ENCODE results near the gene RYR1. TPM values are rescaled to one million over a fixed set of nuclear protein-coding genes. Genes with fewer than 3 reads are reported as not detected.

RYR1 gene
- total RNA-seq, 4 donors from 2014 or later, result 0.54 to 1.6 (median 0.61) TPM

DNA sequence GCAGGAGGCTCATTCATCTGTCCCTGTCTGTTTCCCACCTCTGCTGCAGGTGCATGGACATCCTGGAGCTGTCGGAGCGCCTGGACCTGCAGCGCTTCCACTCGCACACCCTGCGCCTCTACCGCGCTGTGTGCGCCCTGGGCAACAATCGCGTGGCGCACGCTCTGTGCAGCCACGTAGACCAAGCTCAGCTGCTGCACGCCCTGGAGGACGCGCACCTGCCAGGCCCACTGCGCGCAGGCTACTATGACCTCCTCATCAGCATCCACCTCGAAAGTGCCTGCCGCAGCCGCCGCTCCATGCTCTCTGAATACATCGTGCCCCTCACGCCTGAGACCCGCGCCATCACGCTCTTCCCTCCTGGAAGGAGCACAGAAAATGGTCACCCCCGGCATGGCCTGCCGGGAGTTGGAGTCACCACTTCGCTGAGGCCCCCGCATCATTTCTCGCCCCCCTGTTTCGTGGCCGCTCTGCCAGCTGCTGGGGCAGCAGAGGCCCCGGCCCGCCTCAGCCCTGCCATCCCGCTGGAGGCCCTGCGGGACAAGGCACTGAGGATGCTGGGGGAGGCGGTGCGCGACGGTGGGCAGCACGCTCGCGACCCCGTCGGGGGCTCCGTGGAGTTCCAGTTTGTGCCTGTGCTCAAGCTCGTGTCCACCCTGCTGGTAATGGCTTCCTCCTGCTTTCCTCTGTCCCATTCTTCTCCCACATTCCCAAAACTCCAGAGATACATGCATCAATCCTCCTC lies 52.2 kb downstream of the RYR1 start:
- TF ChIP-seq POLR2A (IDR thresholded peaks at IDR 0.05), result no peak
- TF ChIP-seq, protein P1, sequence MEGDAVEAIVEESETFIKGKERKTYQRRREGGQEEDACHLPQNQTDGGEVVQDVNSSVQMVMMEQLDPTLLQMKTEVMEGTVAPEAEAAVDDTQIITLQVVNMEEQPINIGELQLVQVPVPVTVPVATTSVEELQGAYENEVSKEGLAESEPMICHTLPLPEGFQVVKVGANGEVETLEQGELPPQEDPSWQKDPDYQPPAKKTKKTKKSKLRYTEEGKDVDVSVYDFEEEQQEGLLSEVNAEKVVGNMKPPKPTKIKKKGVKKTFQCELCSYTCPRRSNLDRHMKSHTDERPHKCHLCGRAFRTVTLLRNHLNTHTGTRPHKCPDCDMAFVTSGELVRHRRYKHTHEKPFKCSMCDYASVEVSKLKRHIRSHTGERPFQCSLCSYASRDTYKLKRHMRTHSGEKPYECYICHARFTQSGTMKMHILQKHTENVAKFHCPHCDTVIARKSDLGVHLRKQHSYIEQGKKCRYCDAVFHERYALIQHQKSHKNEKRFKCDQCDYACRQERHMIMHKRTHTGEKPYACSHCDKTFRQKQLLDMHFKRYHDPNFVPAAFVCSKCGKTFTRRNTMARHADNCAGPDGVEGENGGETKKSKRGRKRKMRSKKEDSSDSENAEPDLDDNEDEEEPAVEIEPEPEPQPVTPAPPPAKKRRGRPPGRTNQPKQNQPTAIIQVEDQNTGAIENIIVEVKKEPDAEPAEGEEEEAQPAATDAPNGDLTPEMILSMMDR (IDR thresholded peaks at IDR 0.05), result no peak
- no peaks in the 10 kb centered on the region for H3K27me3 ChIP-seq
- intact Hi-C loops (cut with DNase I), result no loop called here
- no peak for DNase-seq
- H3K9me3 ChIP-seq, result no peaks in the 10 kb centered on the region
- H3K4me1 ChIP-seq, result no peaks in the 10 kb centered on the region
- WGBS, 2 donors, result 93% methylated on average over 47 of the region's 49 CpGs
- no peak overlapping the region for H3K27ac ChIP-seq
- H3K36me3 ChIP-seq, result no peaks in the 10 kb centered on the region
- H3K4me3 ChIP-seq (replicated peaks in 1 of 3), result no peak overlapping the region

GRCh38 chr19:38486731-38487336 lies 53.3 kb downstream of the RYR1 start:
- no peak for TF ChIP-seq POLR2A (IDR thresholded peaks at IDR 0.05)
- TF ChIP-seq, protein P1 (IDR thresholded peaks at IDR 0.05), result no peak
- Histone ChIP-seq H3K36me3 (no peaks in the 10 kb centered on the region), H3K9me3 (no peaks in the 10 kb centered on the region), H3K27me3 (no peaks in the 10 kb centered on the region), H3K27ac (no peak overlapping the region), H3K4me3 (replicated peaks in 1 of 3) (no peak overlapping the region), H3K4me1 (no peaks in the 10 kb centered on the region)
- WGBS, 2 donors, result 95% methylated on average over 6 of the region's 6 CpGs
- intact Hi-C loops (cut with DNase I), result no loop called here
- no peak for DNase-seq

DNA sequence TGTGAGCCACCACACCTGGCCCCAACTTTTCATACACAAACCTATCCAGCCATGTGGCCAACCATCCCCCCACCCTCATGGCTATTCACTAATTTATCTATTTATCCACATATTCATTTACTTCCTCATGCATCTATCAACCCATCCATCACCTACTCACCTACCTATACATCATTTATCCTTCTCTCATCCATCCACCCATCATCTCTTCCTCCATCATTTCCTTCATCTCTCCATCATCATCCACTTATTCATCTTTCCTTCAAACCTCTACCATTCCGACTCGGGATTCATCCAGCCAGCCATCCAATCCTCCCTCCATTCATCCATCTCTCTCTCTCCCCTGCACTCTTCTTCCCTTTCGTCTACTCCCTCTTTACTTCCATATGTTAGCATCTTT lies 54.6 kb downstream of the RYR1 start:
- Histone ChIP-seq H3K4me1 (no peaks in the 10 kb centered on the region), H3K27ac (no peak overlapping the region), H3K4me3 (replicated peaks in 1 of 3) (no peak overlapping the region), H3K9me3 (no peaks in the 10 kb centered on the region), H3K36me3 (no peaks in the 10 kb centered on the region), H3K27me3 (no peaks in the 10 kb centered on the region)
- intact Hi-C loops (cut with DNase I), result no loop called here
- TF ChIP-seq, protein P1 (IDR thresholded peaks at IDR 0.05), result no peak
- no peak for TF ChIP-seq POLR2A (IDR thresholded peaks at IDR 0.05)
- DNase-seq, result no peak
- 91 to 92% methylated on average over 3 of the region's 3 CpGs for WGBS, 2 donors

DNA sequence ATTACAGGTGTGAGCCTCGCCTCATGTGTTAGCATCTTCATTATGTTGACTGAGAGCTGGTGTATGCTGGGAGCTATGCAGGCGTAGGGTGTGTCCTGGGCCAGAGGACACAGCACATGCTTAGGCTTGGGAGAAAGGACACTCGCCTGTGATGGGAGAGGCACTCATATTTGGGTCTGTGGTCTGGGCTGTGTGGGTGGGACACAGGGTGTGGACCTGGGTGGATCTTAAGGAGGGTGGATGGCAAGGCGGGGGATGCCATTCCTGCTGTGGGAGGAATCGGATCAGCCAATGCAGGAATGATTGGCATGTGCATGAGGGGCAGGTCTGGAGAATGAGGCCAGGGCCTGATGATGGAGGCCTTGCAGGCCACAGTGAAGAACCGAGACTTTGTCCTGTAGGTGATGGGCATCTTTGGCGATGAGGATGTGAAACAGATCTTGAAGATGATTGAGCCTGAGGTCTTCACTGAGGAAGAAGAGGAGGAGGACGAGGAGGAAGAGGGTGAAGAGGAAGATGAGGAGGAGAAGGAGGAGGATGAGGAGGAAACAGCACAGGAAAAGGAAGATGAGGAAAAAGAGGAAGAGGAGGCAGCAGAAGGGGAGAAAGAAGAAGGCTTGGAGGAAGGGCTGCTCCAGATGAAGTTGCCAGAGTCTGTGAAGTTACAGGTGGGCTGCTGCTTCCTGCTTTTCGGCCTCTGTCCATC lies 55.4 kb downstream of the RYR1 start:
- no peaks in the 10 kb centered on the region for H3K9me3 ChIP-seq
- TF ChIP-seq, protein P1 (IDR thresholded peaks at IDR 0.05), result no peak
- TF ChIP-seq POLR2A (IDR thresholded peaks at IDR 0.05), result no peak
- 74 to 85% methylated on average over 9 of the region's 9 CpGs for WGBS, 2 donors
- H3K36me3 ChIP-seq, result no peaks in the 10 kb centered on the region
- no peak overlapping the region for H3K27ac ChIP-seq
- no peak overlapping the region for H3K4me3 ChIP-seq (replicated peaks in 1 of 3)
- H3K4me1 ChIP-seq, result no peaks in the 10 kb centered on the region
- no peak for DNase-seq
- intact Hi-C loops (cut with DNase I), result no loop called here
- H3K27me3 ChIP-seq, result no peaks in the 10 kb centered on the region

- H3K27me3 ChIP-seq, result no peaks in the 10 kb centered on the region
- H3K27ac ChIP-seq, result no peak overlapping the region
- no peak overlapping the region for H3K4me3 ChIP-seq (replicated peaks in 1 of 3)
- no peaks in the 10 kb centered on the region for H3K36me3 ChIP-seq
- no peaks in the 10 kb centered on the region for H3K9me3 ChIP-seq
- no peaks in the 10 kb centered on the region for H3K4me1 ChIP-seq
- no peak for DNase-seq
- no peak for TF ChIP-seq POLR2A (IDR thresholded peaks at IDR 0.05)
- TF ChIP-seq, protein P1 (IDR thresholded peaks at IDR 0.05), result no peak
- WGBS, 2 donors, result 92 to 93% methylated on average over 2 of the region's 2 CpGs
- intact Hi-C loops (cut with DNase I), result no loop called here
Measured at GRCh38 chr19:38490861-38491260, 57.4 kb downstream of the RYR1 start.

All from thyroid gland (tissue), 4 donors.